Stimulated activated naive B cell treated with anti-CD40 and anti-IgM and Interleukin-4, amounts not matched to agents 10 μg/mL and 1 μg/mL and 100 μg/mL, for 72 hours (primary cell): ENCODE results near the gene GGA1.

Experiments
- ATAC-seq, 2 donors: fragments of 150-1000 bp; cut with Tn5 transposase; replicated peaks; 2 replicates each; pipeline ENCODE4 v1.10.0; 2021; ENCODE audit warnings: moderate library complexity in 1 of 2
- DNase-seq: peaks from one replicate; pipeline ENCODE4 v3.0.0; 2021
- H3K27ac Mint-ChIP-seq: one replicate; pipeline ENCODE4 v1.8.0; 2022; ENCODE audit warnings: mild to moderate bottlenecking, mixed read lengths
- H3K27me3 Mint-ChIP-seq, 2 donors: one replicate each; pipeline ENCODE4 v1.8.0; 2022; ENCODE audit warnings: mixed read lengths in 2 of 2
- H3K36me3 Mint-ChIP-seq, 2 donors: one replicate each; pipeline ENCODE4 v1.8.0; 2022; ENCODE audit warnings: mixed read lengths in 2 of 2, mild to moderate bottlenecking in 1 of 2
- H3K4me1 Mint-ChIP-seq, 2 donors: one replicate each; pipeline ENCODE4 v1.8.0; 2022; ENCODE audit warnings: mixed read lengths in 2 of 2, mild to moderate bottlenecking in 1 of 2
- H3K4me3 Mint-ChIP-seq, 2 donors: one replicate each; pipeline ENCODE4 v1.8.0; 2022; ENCODE audit warnings: mild to moderate bottlenecking in 2 of 2, mixed read lengths in 2 of 2, moderate library complexity in 1 of 2
- H3K9me3 Mint-ChIP-seq, 2 donors: one replicate each; pipeline ENCODE4 v1.8.0; 2022; ENCODE audit warnings: mixed read lengths in 2 of 2, mild to moderate bottlenecking in 1 of 2

Gene GGA1

DNA sequence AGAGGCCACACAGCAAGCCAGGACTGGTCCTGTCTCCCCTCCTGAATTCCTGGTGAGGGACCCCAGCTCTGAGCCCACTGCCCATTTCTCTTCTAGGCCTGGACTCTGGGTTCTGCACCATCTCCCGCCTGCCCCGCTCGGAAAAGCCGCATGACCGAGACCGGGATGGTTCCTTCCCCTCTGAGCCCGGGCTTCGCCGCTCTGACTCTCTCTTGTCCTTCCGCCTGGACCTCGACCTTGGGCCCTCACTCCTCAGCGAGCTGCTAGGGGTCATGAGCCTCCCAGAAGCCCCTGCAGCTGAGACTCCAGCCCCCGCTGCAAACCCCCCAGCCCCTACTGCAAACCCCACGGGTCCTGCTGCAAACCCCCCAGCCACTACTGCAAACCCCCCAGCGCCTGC is 40.6 kb upstream of the GGA1 start:
- Mint-ChIP-seq H3K4me3 (no peak overlapping the region), H3K27me3 (peaks cover 12 to 36% of the 10 kb centered on the region in 2 donors), H3K27ac (no peak overlapping the region), H3K36me3 (no peaks in the 10 kb centered on the region), H3K9me3 (no peaks in the 10 kb centered on the region), H3K4me1 (peaks cover 18 to 22% of the 10 kb centered on the region in 2 donors)
- no peak for DNase-seq
- no peak for ATAC-seq

GRCh38 chr22:37568448-37569008 is 40.1 kb upstream of the GGA1 start:
- peaks cover 18 to 22% of the 10 kb centered on the region in 2 donors for H3K4me1 Mint-ChIP-seq
- no peaks in the 10 kb centered on the region for H3K36me3 Mint-ChIP-seq
- ATAC-seq = no peak
- H3K27ac Mint-ChIP-seq = no peak overlapping the region
- no peak overlapping the region for H3K4me3 Mint-ChIP-seq
- H3K9me3 Mint-ChIP-seq = no peaks in the 10 kb centered on the region
- no peak for DNase-seq
- peaks cover 9 to 31% of the 10 kb centered on the region in 2 donors for H3K27me3 Mint-ChIP-seq

- Mint-ChIP-seq H3K4me1 (peaks cover 18 to 22% of the 10 kb centered on the region in 2 donors), H3K9me3 (no peaks in the 10 kb centered on the region), H3K27me3 (peaks cover 3 to 31% of the 10 kb centered on the region in 2 donors), H3K36me3 (no peaks in the 10 kb centered on the region), H3K27ac (no peak overlapping the region), H3K4me3 (no peak overlapping the region)
- DNase-seq = no peak
- ATAC-seq = no peak
Measured at GRCh38 chr22:37569009-37569920, 39.4 kb upstream of the GGA1 start.

DNA sequence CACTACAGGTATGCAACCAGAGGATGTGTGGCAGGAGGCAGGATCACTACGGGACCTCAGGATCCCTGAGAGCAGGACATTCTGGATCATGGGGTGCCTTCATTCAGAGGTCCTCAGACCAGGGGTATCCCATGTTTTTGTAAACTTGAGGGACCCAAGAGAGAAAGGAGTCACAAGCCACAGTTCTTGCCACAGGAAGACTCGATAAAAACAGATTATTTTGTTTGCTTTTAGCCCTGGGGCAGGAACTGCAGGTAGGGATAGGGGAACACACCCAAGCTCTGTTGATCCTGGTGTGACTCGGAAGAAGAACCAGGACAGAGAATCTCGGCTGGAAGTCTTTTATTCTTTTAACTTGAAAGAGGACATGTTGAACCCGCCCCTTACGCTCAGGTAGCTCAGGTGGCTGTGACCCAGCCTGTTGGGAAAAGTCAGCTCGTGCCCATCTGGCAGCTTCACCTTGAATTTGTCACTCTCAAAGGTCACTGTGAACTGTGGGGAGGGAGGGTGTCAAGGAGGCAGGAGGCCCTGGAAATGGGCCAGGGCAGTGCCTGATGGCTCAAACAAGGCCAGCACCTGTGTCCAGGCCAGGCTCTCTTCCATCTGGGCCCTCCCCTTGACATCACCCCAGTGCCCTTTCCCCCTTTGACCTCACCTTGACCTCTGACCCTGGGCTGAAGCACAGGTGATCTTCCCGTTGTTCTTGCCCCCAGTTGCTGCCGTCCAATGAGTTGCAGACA is 38.5 kb upstream of the GGA1 start:
- Mint-ChIP-seq H3K4me3 (no peak overlapping the region), H3K36me3 (no peaks in the 10 kb centered on the region), H3K9me3 (no peaks in the 10 kb centered on the region), H3K4me1 (peaks cover 21 to 22% of the 10 kb centered on the region in 2 donors), H3K27me3 (peaks cover 3 to 31% of the 10 kb centered on the region in 2 donors), H3K27ac (no peak overlapping the region)
- no peak for ATAC-seq
- DNase-seq = no peak

GRCh38 chr22:37570661-37570976 is 38.0 kb upstream of the GGA1 start:
- H3K9me3 Mint-ChIP-seq = no peaks in the 10 kb centered on the region
- H3K27me3 Mint-ChIP-seq = peaks cover 3 to 31% of the 10 kb centered on the region in 2 donors
- no peak overlapping the region for H3K4me3 Mint-ChIP-seq
- ATAC-seq (no peak), DNase-seq (no peak)
- no peaks in the 10 kb centered on the region for H3K36me3 Mint-ChIP-seq
- H3K27ac Mint-ChIP-seq = no peak overlapping the region
- peaks cover 21% of the 10 kb centered on the region in 2 donors for H3K4me1 Mint-ChIP-seq

- DNase-seq = no peak
- Mint-ChIP-seq H3K27me3 (peaks cover 0 to 25% of the 10 kb centered on the region in 2 donors), H3K4me3 (no peak overlapping the region), H3K36me3 (no peaks in the 10 kb centered on the region), H3K27ac (no peak overlapping the region), H3K9me3 (no peaks in the 10 kb centered on the region), H3K4me1 (peaks cover 13 to 15% of the 10 kb centered on the region in 2 donors)
- no peak for ATAC-seq
Measured at GRCh38 chr22:37571258-37571991, 37.2 kb upstream of the GGA1 start.

DNA sequence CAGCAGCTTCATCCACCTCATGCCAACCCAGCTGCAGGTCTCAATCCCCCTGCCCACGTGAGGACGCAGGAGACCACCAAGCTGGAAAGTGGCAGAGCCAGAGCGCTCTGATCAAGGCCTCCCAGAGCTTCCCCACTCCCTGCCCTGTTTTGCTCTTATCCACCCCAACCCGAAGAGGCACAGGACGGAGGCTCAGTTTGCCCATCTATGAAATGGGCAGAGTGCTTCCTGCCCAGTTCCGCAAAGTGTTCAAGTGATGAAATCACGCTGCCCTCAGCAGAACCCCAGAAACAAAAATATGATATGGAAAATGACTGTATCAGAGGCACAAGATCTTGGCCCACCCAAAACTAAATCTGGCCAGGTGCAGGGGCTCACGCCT is 36.7 kb upstream of the GGA1 start:
- no peak for ATAC-seq
- DNase-seq = no peak
- no peak overlapping the region for H3K4me3 Mint-ChIP-seq
- no peaks in the 10 kb centered on the region for H3K9me3 Mint-ChIP-seq
- H3K27ac Mint-ChIP-seq = no peak overlapping the region
- no peaks in the 10 kb centered on the region for H3K36me3 Mint-ChIP-seq
- peaks cover 7 to 13% of the 10 kb centered on the region in 2 donors for H3K4me1 Mint-ChIP-seq
- peaks cover 0 to 25% of the 10 kb centered on the region in 2 donors for H3K27me3 Mint-ChIP-seq

- H3K4me3 Mint-ChIP-seq = no peak overlapping the region
- H3K27me3 Mint-ChIP-seq = peaks cover 0 to 20% of the 10 kb centered on the region in 2 donors
- H3K27ac Mint-ChIP-seq = no peak overlapping the region
- no peaks in the 10 kb centered on the region for H3K9me3 Mint-ChIP-seq
- no peaks in the 10 kb centered on the region for H3K36me3 Mint-ChIP-seq
- H3K4me1 Mint-ChIP-seq = peaks cover 9 to 11% of the 10 kb centered on the region in 2 donors
- ATAC-seq (no peak), DNase-seq (no peak)
Measured at GRCh38 chr22:37575490-37576003, 33.1 kb upstream of the GGA1 start.

DNA sequence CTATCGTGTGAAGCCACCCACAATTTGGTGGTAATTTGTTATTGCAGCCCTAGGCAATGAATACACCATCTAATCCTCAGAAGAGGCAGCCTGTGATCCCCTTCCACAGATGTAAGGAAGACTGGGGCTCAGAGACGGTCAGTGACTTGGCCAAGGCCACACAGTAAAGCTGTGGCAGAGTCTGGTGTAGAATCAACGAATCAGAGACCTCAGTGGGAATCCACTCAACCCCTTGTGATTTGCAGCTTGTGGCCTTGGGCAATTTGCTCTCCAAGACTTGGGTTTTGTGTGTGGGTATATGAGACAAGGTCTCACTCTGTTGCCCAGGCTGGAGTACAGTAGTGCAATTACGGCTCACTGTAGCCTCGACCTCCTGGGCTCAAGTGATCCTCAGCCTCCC is 30.6 kb upstream of the GGA1 start:
- Mint-ChIP-seq H3K27me3 (peaks cover 0 to 17% of the 10 kb centered on the region in 2 donors), H3K36me3 (no peaks in the 10 kb centered on the region), H3K4me1 (peaks cover 11 to 12% of the 10 kb centered on the region in 2 donors), H3K27ac (no peak overlapping the region), H3K9me3 (no peaks in the 10 kb centered on the region), H3K4me3 (no peak overlapping the region)
- ATAC-seq (no peak), DNase-seq (no peak)

DNA sequence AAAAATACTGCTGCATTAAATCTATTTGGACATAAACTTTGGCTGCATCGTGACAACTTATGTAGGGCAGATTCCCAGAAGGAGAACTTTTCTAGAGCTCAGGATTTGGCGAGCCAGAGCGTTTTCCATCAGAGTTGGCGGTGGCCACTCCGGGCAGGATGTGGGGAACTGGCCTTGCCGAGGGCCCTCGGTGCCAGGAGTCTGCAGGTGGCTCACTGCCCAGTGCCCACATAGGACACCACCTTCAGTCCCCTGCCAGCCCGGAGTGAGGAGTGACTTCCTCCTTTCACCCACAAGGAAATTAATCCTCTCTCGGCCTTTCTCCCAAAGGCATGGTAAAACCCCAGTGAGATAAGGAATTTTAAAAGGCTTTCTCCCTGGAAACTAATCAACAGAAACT is 27.1 kb upstream of the GGA1 start:
- H3K27me3 Mint-ChIP-seq = peaks cover 5 to 26% of the 10 kb centered on the region in 2 donors
- no peak overlapping the region for H3K27ac Mint-ChIP-seq
- no peak overlapping the region for H3K4me3 Mint-ChIP-seq
- DNase-seq = no peak
- H3K9me3 Mint-ChIP-seq = no peaks in the 10 kb centered on the region
- no peak for ATAC-seq
- H3K4me1 Mint-ChIP-seq = peaks cover 9 to 11% of the 10 kb centered on the region in 2 donors
- H3K36me3 Mint-ChIP-seq = no peaks in the 10 kb centered on the region

GRCh38 chr22:37582526-37582925 is 26.1 kb upstream of the GGA1 start:
- H3K27me3 Mint-ChIP-seq = peaks cover 5 to 26% of the 10 kb centered on the region in 2 donors
- no peak overlapping the region for H3K4me3 Mint-ChIP-seq
- no peaks in the 10 kb centered on the region for H3K36me3 Mint-ChIP-seq
- H3K27ac Mint-ChIP-seq = no peak overlapping the region
- H3K4me1 Mint-ChIP-seq = peaks cover 7 to 11% of the 10 kb centered on the region in 2 donors
- DNase-seq (no peak), ATAC-seq (no peak)
- no peaks in the 10 kb centered on the region for H3K9me3 Mint-ChIP-seq

DNA sequence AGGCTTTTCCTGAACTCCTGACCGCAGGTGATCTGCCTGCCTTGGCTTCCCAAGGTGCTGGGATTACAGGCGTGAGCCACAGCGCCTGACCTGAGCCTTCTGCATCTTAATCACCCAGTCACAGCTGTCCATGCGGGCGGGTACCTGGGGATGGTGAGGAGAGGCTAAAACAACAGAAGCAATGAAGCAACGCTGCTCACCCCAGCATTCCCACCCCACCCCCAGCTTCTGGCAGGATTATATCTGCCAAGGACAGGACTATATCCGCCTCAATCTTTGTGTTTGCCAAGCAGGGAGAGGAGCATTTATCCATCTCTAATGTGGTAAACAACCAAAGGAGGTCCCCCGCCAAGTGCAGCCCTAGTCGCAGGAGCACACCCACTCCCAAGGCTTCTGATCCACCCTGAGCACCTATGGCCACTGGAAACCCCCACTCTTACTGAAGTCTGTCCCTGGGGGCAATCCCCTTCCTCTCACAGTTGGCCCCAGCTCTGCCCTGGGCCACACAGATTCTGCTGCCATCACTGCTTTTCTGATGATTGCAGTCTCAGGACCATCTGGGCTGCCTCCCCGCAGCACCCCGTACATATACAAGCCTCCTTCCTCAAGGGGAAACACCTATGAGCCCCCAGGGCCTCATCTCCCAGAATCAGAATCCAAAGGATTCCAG is 20.0 kb upstream of the GGA1 start:
- ATAC-seq (no peak), DNase-seq (no peak)
- Mint-ChIP-seq H3K4me3 (no peak overlapping the region), H3K27ac (no peak overlapping the region), H3K4me1 (peaks cover 13 to 24% of the 10 kb centered on the region in 2 donors), H3K9me3 (no peaks in the 10 kb centered on the region), H3K27me3 (peaks cover 9 to 23% of the 10 kb centered on the region in 2 donors), H3K36me3 (no peaks in the 10 kb centered on the region)

- Mint-ChIP-seq H3K36me3 (no peaks in the 10 kb centered on the region), H3K4me3 (no peak overlapping the region), H3K27me3 (peaks cover 9 to 29% of the 10 kb centered on the region in 2 donors), H3K9me3 (no peaks in the 10 kb centered on the region), H3K4me1 (peaks cover 13 to 24% of the 10 kb centered on the region in 2 donors), H3K27ac (no peak overlapping the region)
- ATAC-seq = no peak
- DNase-seq = no peak
Measured at GRCh38 chr22:37589636-37590035, 19.0 kb upstream of the GGA1 start.
